ENCODE results near the gene RAN. TPM values are rescaled to one million over a fixed set of nuclear protein-coding genes. Genes with fewer than 3 reads are reported as not detected.
"Not testable (repeated sequence)": the region's sequence is repeated elsewhere in the genome, so short reads cannot be mapped to it uniquely, and the experiment has no call there.

RAN gene
- total RNA-seq, result 567 and 705 TPM in 2 replicates

GRCh38 chr12:130871286-130872178, at the start of gene RAN:
TSS of gene RAN (plus strand) at chr12:130872066. CDS start at chr12:130872594, 528 bp downstream.
- DNase-seq (ENCODE audit: low read depth in 2 of 2), result peak; percentile 83 to 92

GRCh38 chr12:130825771-130826150, 46.1 kb upstream of the RAN start:
- DNase-seq (ENCODE audit: low read depth in 2 of 2), result no peak

- DNase-seq (ENCODE audit: low read depth in 2 of 2), result peak in 1 of 2 donors; percentile 23
Measured at GRCh38 chr12:130826151-130826801, 45.6 kb upstream of the RAN start.

- no peak for DNase-seq (ENCODE audit: low read depth in 2 of 2)
Measured at GRCh38 chr12:130827432-130827831, 44.4 kb upstream of the RAN start.

GRCh38 chr12:130828895-130829294, 43.0 kb upstream of the RAN start:
- no peak for DNase-seq (ENCODE audit: low read depth in 2 of 2)

- DNase-seq (ENCODE audit: low read depth in 2 of 2), result no peak
Measured at GRCh38 chr12:130829391-130830245, 42.2 kb upstream of the RAN start.

- DNase-seq (ENCODE audit: low read depth in 2 of 2), result no peak
Measured at GRCh38 chr12:130830246-130830551, 41.7 kb upstream of the RAN start.

- DNase-seq (ENCODE audit: low read depth in 2 of 2), result no peak
Measured at GRCh38 chr12:130831246-130831645, 40.6 kb upstream of the RAN start.

GRCh38 chr12:130831876-130832405, 39.9 kb upstream of the RAN start:
- no peak for DNase-seq (ENCODE audit: low read depth in 2 of 2)

GRCh38 chr12:130832561-130833209, 39.2 kb upstream of the RAN start:
- no peak for DNase-seq (ENCODE audit: low read depth in 2 of 2)

GRCh38 chr12:130835011-130835410, 36.9 kb upstream of the RAN start:
- DNase-seq (ENCODE audit: low read depth in 2 of 2), result no peak

GRCh38 chr12:130835436-130835835, 36.4 kb upstream of the RAN start:
- no peak for DNase-seq (ENCODE audit: low read depth in 2 of 2)

GRCh38 chr12:130838284-130838950, 33.4 kb upstream of the RAN start:
- peak in 1 of 2 donors; percentile 17 for DNase-seq (ENCODE audit: low read depth in 2 of 2)

- DNase-seq (ENCODE audit: low read depth in 2 of 2), result peak; percentile 70 to 83
Measured at GRCh38 chr12:130838951-130839769, 32.7 kb upstream of the RAN start, which contains the start of gene STX2. TSS of gene STX2 (minus strand) at chr12:130839250. CDS start at chr12:130839099, 151 bp downstream.

- DNase-seq (ENCODE audit: low read depth in 2 of 2), result no peak
Measured at GRCh38 chr12:130839770-130840404, 32.0 kb upstream of the RAN start.

GRCh38 chr12:130846369-130846768, 25.5 kb upstream of the RAN start:
- DNase-seq (ENCODE audit: low read depth in 2 of 2), result no peak

GRCh38 chr12:130847112-130847511, 24.8 kb upstream of the RAN start:
- DNase-seq (ENCODE audit: low read depth in 2 of 2), result no peak

GRCh38 chr12:130848105-130848504, 23.8 kb upstream of the RAN start:
- not testable (repeated sequence) for DNase-seq (ENCODE audit: low read depth in 2 of 2)

- DNase-seq (ENCODE audit: low read depth in 2 of 2), result not testable (repeated sequence)
Measured at GRCh38 chr12:130848785-130849305, 23.0 kb upstream of the RAN start.

All from dermis microvascular lymphatic vessel endothelial cell (primary cell).